ENCODE measurements around the gene BNC2.

DNA sequence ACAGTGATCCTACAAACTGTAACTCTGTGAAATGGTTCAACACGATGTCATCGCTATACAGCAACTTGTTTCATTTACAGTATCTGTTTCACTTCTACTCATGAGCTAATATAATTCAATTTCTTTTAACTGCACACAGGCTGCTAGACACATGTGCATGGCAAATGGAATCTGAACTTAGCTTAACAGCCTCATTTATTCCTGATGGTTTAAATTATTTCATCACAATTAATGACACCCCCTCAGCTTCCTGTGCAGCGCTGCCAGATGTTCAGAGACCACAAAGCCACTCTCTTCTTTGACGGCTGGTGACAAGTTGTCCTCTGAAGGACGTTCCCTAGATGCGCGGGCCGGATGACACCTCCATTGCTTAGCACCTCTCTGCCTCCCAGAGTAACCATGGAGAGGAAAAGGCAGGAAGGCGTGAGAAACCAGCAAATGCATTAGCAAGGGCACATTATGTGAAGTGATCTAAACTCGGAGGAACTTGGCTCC lies 191.1 kb downstream of the BNC2 start:
- TF ChIP-seq, protein P1, sequence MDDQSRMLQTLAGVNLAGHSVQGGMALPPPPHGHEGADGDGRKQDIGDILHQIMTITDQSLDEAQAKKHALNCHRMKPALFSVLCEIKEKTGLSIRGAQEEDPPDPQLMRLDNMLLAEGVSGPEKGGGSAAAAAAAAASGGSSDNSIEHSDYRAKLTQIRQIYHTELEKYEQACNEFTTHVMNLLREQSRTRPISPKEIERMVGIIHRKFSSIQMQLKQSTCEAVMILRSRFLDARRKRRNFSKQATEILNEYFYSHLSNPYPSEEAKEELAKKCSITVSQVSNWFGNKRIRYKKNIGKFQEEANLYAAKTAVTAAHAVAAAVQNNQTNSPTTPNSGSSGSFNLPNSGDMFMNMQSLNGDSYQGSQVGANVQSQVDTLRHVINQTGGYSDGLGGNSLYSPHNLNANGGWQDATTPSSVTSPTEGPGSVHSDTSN (CRISPR knock-in tag; IDR thresholded peaks at IDR 0.05), result no peak
- TF ChIP-seq ZNF701 (tag by site-specific recombination; IDR thresholded peaks at IDR 0.05), result no peak

Measured in HEK293 (cell line).